Measurements from ENCODE around the gene THSD8. TPM values are rescaled to one million over a fixed set of nuclear protein-coding genes. Genes with fewer than 3 reads are reported as not detected.
A peak's percentile ranks its signal among the peaks of the same experiment; 100 is the strongest.

THSD8 gene
- total RNA-seq, 1 experiment from 2014 or later = 9.0 TPM

GRCh38 chr19:12792051-12792852 lies 9.6 kb upstream of the THSD8 start:
- H3K79me2 ChIP-seq (ENCODE audit: low read length) = peaks cover 18% of the 10 kb centered on the region
- peak overlapping the region; percentile 80 for H3K4me3 ChIP-seq (ENCODE audit: low read length)
- peaks cover 52% of the 10 kb centered on the region for H3K4me1 ChIP-seq (ENCODE audit: low read length)
- H3K9me2 ChIP-seq (replicated peaks; ENCODE audit: insufficient read depth, low read length) = no peaks in the 10 kb centered on the region
- no peaks in the 10 kb centered on the region for H3K27me3 ChIP-seq (ENCODE audit: low read length)
- peak overlapping the region; percentile 96 for H3K9ac ChIP-seq (ENCODE audit: low read length)
- DNase-seq = peak; percentile 95
- H4K20me1 ChIP-seq (ENCODE audit: insufficient read depth, low read depth, low read length) = peaks cover 5% of the 10 kb centered on the region; the same call in 1 of the 2 replicates
- no peaks in the 10 kb centered on the region for H3K36me3 ChIP-seq (ENCODE audit: insufficient read depth, low read length)
- peak overlapping the region; percentile 95 for H3K4me2 ChIP-seq (ENCODE audit: low read depth, low read length, poor library complexity, severe bottlenecking)
- H2AFZ ChIP-seq (ENCODE audit: low read length) = no peak overlapping the region
- H3K27ac ChIP-seq (ENCODE audit: low read length) = peak overlapping the region; percentile 84
- no peaks in the 10 kb centered on the region for H3K9me3 ChIP-seq (ENCODE audit: low read length)

GRCh38 chr19:12792853-12793289 lies 9.0 kb upstream of the THSD8 start:
- Histone ChIP-seq H2AFZ (ENCODE audit: low read length) (no peak overlapping the region), H3K79me2 (ENCODE audit: low read length) (peaks cover 18% of the 10 kb centered on the region), H3K36me3 (ENCODE audit: insufficient read depth, low read length) (no peaks in the 10 kb centered on the region), H3K4me2 (ENCODE audit: low read depth, low read length, poor library complexity, severe bottlenecking) (peak overlapping the region; percentile 95), H3K9ac (ENCODE audit: low read length) (peak overlapping the region; percentile 96), H3K4me1 (ENCODE audit: low read length) (peaks cover 52% of the 10 kb centered on the region), H3K9me2 (replicated peaks; ENCODE audit: insufficient read depth, low read length) (no peaks in the 10 kb centered on the region), H3K9me3 (ENCODE audit: low read length) (no peaks in the 10 kb centered on the region), H3K27me3 (ENCODE audit: low read length) (no peaks in the 10 kb centered on the region), H4K20me1 (ENCODE audit: insufficient read depth, low read depth, low read length) (peaks cover 5% of the 10 kb centered on the region; the same call in 1 of the 2 replicates), H3K27ac (ENCODE audit: low read length) (peak overlapping the region; percentile 84), H3K4me3 (ENCODE audit: low read length) (peak overlapping the region; percentile 80)
- no peak for DNase-seq

- no peaks in the 10 kb centered on the region for H3K36me3 ChIP-seq (ENCODE audit: insufficient read depth, low read length)
- H3K4me2 ChIP-seq (ENCODE audit: low read depth, low read length, poor library complexity, severe bottlenecking) = peak overlapping the region; percentile 95
- H3K27ac ChIP-seq (ENCODE audit: low read length) = peak overlapping the region; percentile 84
- H3K4me3 ChIP-seq (ENCODE audit: low read length) = peak overlapping the region; percentile 80
- peaks cover 18% of the 10 kb centered on the region for H3K79me2 ChIP-seq (ENCODE audit: low read length)
- no peaks in the 10 kb centered on the region for H3K9me3 ChIP-seq (ENCODE audit: low read length)
- peak; percentile 96 for DNase-seq
- no peak overlapping the region for H2AFZ ChIP-seq (ENCODE audit: low read length)
- H3K27me3 ChIP-seq (ENCODE audit: low read length) = no peaks in the 10 kb centered on the region
- peak overlapping the region; percentile 96 for H3K9ac ChIP-seq (ENCODE audit: low read length)
- peaks cover 5% of the 10 kb centered on the region; the same call in 1 of the 2 replicates for H4K20me1 ChIP-seq (ENCODE audit: insufficient read depth, low read depth, low read length)
- H3K9me2 ChIP-seq (replicated peaks; ENCODE audit: insufficient read depth, low read length) = no peaks in the 10 kb centered on the region
- H3K4me1 ChIP-seq (ENCODE audit: low read length) = peaks cover 46% of the 10 kb centered on the region
Observed at GRCh38 chr19:12793290-12794195, 8.3 kb upstream of the THSD8 start.

DNA sequence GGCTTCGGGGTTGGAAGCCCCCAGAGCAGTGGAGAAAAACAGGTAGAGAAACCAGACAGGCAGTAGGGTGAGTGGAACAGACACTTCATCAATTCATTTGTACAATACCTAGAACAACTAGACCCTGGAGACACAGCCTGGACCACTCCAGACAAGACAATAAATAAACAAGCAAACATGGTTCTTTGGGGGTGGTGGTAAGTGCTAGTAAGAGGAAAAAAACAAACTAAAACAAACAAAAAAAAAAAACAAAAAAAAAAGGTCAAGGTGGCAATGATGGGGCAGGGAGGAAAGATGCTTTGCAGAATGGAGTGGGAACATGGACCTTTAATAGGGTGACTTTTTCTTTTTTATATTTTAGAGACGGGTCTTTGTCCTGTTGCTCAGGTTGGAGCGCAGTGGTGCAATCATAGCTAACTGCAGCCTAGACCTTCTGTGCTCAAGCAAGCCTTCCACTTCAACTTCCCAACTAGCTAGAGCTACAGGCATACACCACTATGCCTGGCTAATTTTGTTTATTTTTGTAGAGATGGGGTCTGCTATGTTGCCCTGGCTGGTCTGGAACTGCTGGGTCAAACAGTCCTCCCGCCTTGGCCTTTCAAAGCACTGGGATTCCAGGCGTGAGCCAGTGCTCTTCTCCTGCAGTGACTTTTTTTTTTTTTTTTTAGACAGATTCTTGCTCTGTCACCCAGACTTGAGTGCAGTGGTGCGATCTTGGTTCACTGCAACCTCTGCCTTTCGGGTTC lies 7.5 kb upstream of the THSD8 start:
- H3K27ac ChIP-seq (ENCODE audit: low read length) = peak overlapping the region; percentile 66
- DNase-seq = peak; percentile 43
- H3K4me1 ChIP-seq (ENCODE audit: low read length) = peaks cover 38% of the 10 kb centered on the region
- no peaks in the 10 kb centered on the region for H3K9me2 ChIP-seq (replicated peaks; ENCODE audit: insufficient read depth, low read length)
- H4K20me1 ChIP-seq (ENCODE audit: insufficient read depth, low read depth, low read length) = peaks cover 5% of the 10 kb centered on the region; the same call in 1 of the 2 replicates
- H3K27me3 ChIP-seq (ENCODE audit: low read length) = no peaks in the 10 kb centered on the region
- no peak overlapping the region for H2AFZ ChIP-seq (ENCODE audit: low read length)
- H3K9ac ChIP-seq (ENCODE audit: low read length) = peak overlapping the region; percentile 96
- H3K4me3 ChIP-seq (ENCODE audit: low read length) = peak overlapping the region; percentile 80
- peaks cover 18% of the 10 kb centered on the region for H3K79me2 ChIP-seq (ENCODE audit: low read length)
- H3K4me2 ChIP-seq (ENCODE audit: low read depth, low read length, poor library complexity, severe bottlenecking) = peak overlapping the region; percentile 95
- H3K36me3 ChIP-seq (ENCODE audit: insufficient read depth, low read length) = no peaks in the 10 kb centered on the region; the same call in 1 of the 2 replicates
- no peaks in the 10 kb centered on the region for H3K9me3 ChIP-seq (ENCODE audit: low read length)

DNA sequence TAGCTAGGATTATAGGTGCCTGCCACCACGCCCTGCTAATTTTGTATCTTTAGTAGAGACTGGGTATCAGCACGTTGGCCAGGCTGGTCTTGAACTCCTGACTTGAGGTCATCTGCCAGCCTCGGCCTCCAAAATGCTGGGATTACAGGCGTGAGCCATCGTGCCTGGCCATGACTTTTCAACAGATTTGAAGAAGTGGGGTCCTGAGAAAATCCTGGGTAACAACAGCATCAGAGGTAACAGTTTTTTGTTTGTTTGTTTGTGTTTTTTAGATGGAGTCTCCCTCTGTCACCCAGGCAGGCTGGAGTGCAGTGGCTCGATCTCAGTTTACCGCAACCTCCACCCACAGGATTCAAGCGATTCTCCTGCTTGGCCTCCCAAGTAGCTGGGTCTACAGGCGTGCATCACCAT lies 6.9 kb upstream of the THSD8 start:
- Histone ChIP-seq H3K36me3 (ENCODE audit: insufficient read depth, low read length) (peaks cover 6% of the 10 kb centered on the region), H3K27me3 (ENCODE audit: low read length) (no peaks in the 10 kb centered on the region), H2AFZ (ENCODE audit: low read length) (no peak overlapping the region), H3K9ac (ENCODE audit: low read length) (0 out of 2 replicates have a peak overlapping the region, but pooled peaks have one; percentile 96), H3K9me3 (ENCODE audit: low read length) (no peaks in the 10 kb centered on the region), H3K4me1 (ENCODE audit: low read length) (peaks cover 38% of the 10 kb centered on the region), H3K27ac (ENCODE audit: low read length) (no peak overlapping the region), H4K20me1 (ENCODE audit: insufficient read depth, low read depth, low read length) (peaks cover 5% of the 10 kb centered on the region; the same call in 1 of the 2 replicates), H3K9me2 (replicated peaks; ENCODE audit: insufficient read depth, low read length) (no peaks in the 10 kb centered on the region), H3K4me3 (ENCODE audit: low read length) (no peak overlapping the region), H3K79me2 (ENCODE audit: low read length) (peaks cover 22% of the 10 kb centered on the region), H3K4me2 (ENCODE audit: low read depth, low read length, poor library complexity, severe bottlenecking) (no peak overlapping the region)
- DNase-seq = no peak

GRCh38 chr19:12796146-12797071 lies 5.5 kb upstream of the THSD8 start:
- H2AFZ ChIP-seq (ENCODE audit: low read length) = no peak overlapping the region

DNA sequence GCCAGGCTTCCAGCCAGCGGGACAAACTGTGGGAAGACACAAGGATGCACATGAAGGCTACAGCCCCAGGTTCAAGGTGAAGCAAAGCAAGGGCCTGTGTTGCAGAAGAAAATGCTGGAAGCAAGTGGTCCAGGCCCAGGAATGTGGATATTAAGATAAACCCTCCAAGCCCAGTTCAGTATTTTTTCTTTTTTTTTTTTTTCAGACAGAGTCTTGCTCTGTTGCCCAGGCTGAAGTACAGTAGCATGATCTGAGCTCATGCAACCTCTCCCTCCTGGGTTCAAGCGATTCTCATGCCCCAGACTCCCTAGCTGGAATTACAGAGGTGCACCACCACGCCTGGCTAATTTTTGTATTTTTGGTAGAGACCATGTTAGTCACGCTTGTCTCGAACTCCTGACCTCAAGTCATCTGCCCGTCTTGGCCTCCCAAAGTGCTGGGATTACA lies 4.7 kb upstream of the THSD8 start:
- Histone ChIP-seq H3K4me2 (ENCODE audit: low read depth, low read length, poor library complexity, severe bottlenecking) (no peak overlapping the region), H2AFZ (ENCODE audit: low read length) (no peak overlapping the region), H3K27me3 (ENCODE audit: low read length) (no peaks in the 10 kb centered on the region), H4K20me1 (ENCODE audit: insufficient read depth, low read depth, low read length) (peaks cover 5% of the 10 kb centered on the region; the same call in 1 of the 2 replicates), H3K9me3 (ENCODE audit: low read length) (no peaks in the 10 kb centered on the region), H3K79me2 (ENCODE audit: low read length) (peaks cover 31% of the 10 kb centered on the region), H3K27ac (ENCODE audit: low read length) (no peak overlapping the region), H3K4me1 (ENCODE audit: low read length) (peaks cover 38% of the 10 kb centered on the region), H3K36me3 (ENCODE audit: insufficient read depth, low read length) (peaks cover 6% of the 10 kb centered on the region), H3K4me3 (ENCODE audit: low read length) (no peak overlapping the region), H3K9me2 (replicated peaks; ENCODE audit: insufficient read depth, low read length) (no peaks in the 10 kb centered on the region), H3K9ac (ENCODE audit: low read length) (no peak overlapping the region)
- DNase-seq = peak; percentile 58

More at GRCh38 chr19:12796146-12797071, 5.5 kb upstream of the THSD8 start:
- Histone ChIP-seq H3K4me2 (ENCODE audit: low read depth, low read length, poor library complexity, severe bottlenecking) (peak overlapping the region; percentile 2), H3K27ac (ENCODE audit: low read length) (0 out of 2 replicates have a peak overlapping the region, but pooled peaks have one; percentile 12), H4K20me1 (ENCODE audit: insufficient read depth, low read depth, low read length) (peaks cover 5% of the 10 kb centered on the region; the same call in 1 of the 2 replicates), H3K9me3 (ENCODE audit: low read length) (no peaks in the 10 kb centered on the region), H3K79me2 (ENCODE audit: low read length) (peaks cover 36% of the 10 kb centered on the region), H3K9me2 (replicated peaks; ENCODE audit: insufficient read depth, low read length) (no peaks in the 10 kb centered on the region), H3K27me3 (ENCODE audit: low read length) (no peaks in the 10 kb centered on the region), H3K4me3 (ENCODE audit: low read length) (no peak overlapping the region), H3K36me3 (ENCODE audit: insufficient read depth, low read length) (peaks cover 6% of the 10 kb centered on the region), H3K4me1 (ENCODE audit: low read length) (peaks cover 34% of the 10 kb centered on the region), H3K9ac (ENCODE audit: low read length) (peak overlapping the region; percentile 14; the same call in 1 of the 2 replicates)
- DNase-seq = peak; percentile 92
